Measurements from ENCODE around the gene CAVIN1.
"Not testable (repeated sequence)": the region's sequence is repeated elsewhere in the genome, so short reads cannot be mapped to it uniquely, and the experiment has no call there.

The CAVIN1 gene

DNA sequence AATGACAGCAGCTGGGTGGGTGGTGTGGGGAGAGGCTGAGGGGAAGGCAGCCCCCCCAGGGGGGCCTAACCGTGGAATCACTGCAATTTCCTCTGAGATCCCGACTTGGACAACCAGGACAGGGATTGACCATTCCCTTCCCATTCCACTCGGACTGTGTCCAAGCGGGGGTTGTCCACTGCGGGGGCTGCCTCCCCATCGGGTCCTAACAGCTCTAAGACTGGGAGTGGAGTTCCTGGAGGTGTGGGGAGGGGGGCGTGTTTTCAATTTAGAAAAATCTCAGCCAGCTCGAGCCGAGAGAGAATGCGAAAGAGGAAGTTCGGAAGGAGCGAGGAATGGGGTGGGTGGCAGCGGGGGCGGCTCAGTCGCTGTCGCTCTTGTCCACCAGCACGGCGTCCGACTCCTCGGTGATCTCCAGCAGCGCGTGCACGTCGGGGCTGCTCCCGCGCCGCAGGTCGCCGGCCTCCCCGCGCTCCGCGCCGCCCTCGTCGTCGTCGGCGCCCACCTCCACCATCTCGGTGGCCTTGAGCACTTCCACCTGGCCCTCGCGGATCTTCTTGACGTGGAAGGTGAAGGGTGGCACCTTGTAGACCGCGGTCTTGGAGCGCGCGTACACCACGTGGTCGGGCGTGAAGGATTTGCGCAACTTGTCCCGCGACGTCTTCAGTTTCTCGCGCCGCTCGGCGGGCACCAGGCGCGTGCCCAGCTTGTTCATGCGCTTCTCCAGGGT is 18.6 kb downstream of the CAVIN1 start:
- DNase-seq, result no peak
- H3K4me3 ChIP-seq (ENCODE audit: low read depth in 1 of 2, low read length in 2 of 2), result no peak overlapping the region
- no peak for ATAC-seq (ENCODE audit: insufficient read depth, low read depth)
- H4K20me1 ChIP-seq (ENCODE audit: insufficient read depth, low read length), result no peaks in the 10 kb centered on the region
- no peaks in the 10 kb centered on the region for H3K9me3 ChIP-seq (ENCODE audit: insufficient read depth, low read length, severe bottlenecking)
- H3K36me3 ChIP-seq (ENCODE audit: insufficient read depth, low read length), result no peaks in the 10 kb centered on the region
- no peak overlapping the region for H2AFZ ChIP-seq (ENCODE audit: low read depth, low read length)
- no peak for TF ChIP-seq EZH2 (IDR thresholded peaks at IDR 0.05; ENCODE audit: borderline replicate concordance, low read depth, low read length, severe bottlenecking)
- TF ChIP-seq, protein P1, sequence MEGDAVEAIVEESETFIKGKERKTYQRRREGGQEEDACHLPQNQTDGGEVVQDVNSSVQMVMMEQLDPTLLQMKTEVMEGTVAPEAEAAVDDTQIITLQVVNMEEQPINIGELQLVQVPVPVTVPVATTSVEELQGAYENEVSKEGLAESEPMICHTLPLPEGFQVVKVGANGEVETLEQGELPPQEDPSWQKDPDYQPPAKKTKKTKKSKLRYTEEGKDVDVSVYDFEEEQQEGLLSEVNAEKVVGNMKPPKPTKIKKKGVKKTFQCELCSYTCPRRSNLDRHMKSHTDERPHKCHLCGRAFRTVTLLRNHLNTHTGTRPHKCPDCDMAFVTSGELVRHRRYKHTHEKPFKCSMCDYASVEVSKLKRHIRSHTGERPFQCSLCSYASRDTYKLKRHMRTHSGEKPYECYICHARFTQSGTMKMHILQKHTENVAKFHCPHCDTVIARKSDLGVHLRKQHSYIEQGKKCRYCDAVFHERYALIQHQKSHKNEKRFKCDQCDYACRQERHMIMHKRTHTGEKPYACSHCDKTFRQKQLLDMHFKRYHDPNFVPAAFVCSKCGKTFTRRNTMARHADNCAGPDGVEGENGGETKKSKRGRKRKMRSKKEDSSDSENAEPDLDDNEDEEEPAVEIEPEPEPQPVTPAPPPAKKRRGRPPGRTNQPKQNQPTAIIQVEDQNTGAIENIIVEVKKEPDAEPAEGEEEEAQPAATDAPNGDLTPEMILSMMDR (IDR thresholded peaks at IDR 0.05; ENCODE audit: borderline replicate concordance, extremely low read depth, low read length, poor library complexity, severe bottlenecking), result no peak
- H3K4me2 ChIP-seq (ENCODE audit: insufficient read depth, low read length), result no peak overlapping the region
- no peaks in the 10 kb centered on the region for H3K79me2 ChIP-seq (ENCODE audit: insufficient read depth, low read length)
- H3K27me3 ChIP-seq (ENCODE audit: insufficient read depth, low read length, poor library complexity), result peaks cover 3% of the 10 kb centered on the region
- no peak overlapping the region for H3K27ac ChIP-seq (ENCODE audit: low read length)
- H3K9ac ChIP-seq (ENCODE audit: low read depth, low read length), result no peak overlapping the region
- no peaks in the 10 kb centered on the region for H3K4me1 ChIP-seq (ENCODE audit: insufficient read depth, low read length)

DNA sequence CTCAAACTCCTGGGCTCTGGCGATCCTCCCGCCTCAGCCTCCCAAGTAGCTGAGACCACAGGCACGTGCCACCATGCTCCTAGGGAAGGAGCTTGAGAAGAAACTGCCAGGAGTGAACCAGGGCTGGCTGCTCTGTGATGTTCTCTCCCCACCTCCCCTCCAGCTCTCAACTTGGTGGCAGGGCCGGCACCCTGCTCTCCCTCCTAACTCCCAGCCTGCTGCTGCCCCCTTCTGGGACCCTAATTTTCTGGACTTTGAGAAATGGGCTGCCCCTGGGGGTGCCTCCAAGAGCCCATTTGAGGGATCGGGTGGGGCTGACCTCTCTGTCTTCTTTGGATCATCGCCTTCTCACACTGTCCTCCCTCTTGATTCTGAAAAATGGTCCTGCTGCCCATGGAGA is 19.9 kb downstream of the CAVIN1 start:
- Histone ChIP-seq H3K4me3 (ENCODE audit: low read depth in 1 of 2, low read length in 2 of 2) (no peak overlapping the region), H3K9me3 (ENCODE audit: insufficient read depth, low read length, severe bottlenecking) (no peaks in the 10 kb centered on the region), H3K27ac (ENCODE audit: low read length) (no peak overlapping the region), H2AFZ (ENCODE audit: low read depth, low read length) (no peak overlapping the region), H3K79me2 (ENCODE audit: insufficient read depth, low read length) (no peaks in the 10 kb centered on the region), H3K27me3 (ENCODE audit: insufficient read depth, low read length, poor library complexity) (peaks cover 3% of the 10 kb centered on the region), H3K4me1 (ENCODE audit: insufficient read depth, low read length) (no peaks in the 10 kb centered on the region), H3K9ac (ENCODE audit: low read depth, low read length) (no peak overlapping the region), H3K36me3 (ENCODE audit: insufficient read depth, low read length) (no peaks in the 10 kb centered on the region), H3K4me2 (ENCODE audit: insufficient read depth, low read length) (no peak overlapping the region), H4K20me1 (ENCODE audit: insufficient read depth, low read length) (no peaks in the 10 kb centered on the region)
- TF ChIP-seq, protein P1 (IDR thresholded peaks at IDR 0.05; ENCODE audit: borderline replicate concordance, extremely low read depth, low read length, poor library complexity, severe bottlenecking), result peak; percentile 52
- no peak for TF ChIP-seq EZH2 (IDR thresholded peaks at IDR 0.05; ENCODE audit: borderline replicate concordance, low read depth, low read length, severe bottlenecking)
- ATAC-seq (ENCODE audit: insufficient read depth, low read depth), result no peak
- DNase-seq, result peak; percentile 32

DNA sequence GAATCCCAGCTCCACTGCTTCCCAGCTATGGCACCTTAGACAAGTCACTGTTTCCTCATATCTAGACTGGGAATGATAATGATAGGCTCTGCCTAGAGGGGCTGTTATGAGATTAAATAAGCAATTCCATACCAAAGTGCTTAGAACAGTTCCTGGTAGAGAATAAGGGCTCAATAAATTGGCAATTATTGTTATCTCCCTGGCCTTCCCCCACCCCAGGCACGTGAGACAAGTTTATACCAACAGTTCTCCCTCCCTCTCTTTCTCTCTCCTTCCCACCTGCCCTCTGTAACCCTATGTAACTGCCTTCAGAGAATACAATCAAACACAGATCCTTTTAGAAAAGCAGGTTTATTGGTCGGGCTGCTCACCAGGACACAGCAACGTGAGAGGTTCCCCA is 20.9 kb downstream of the CAVIN1 start:
- DNase-seq (no peak), ATAC-seq (ENCODE audit: insufficient read depth, low read depth) (no peak)
- no peak overlapping the region for H3K4me2 ChIP-seq (ENCODE audit: insufficient read depth, low read length)
- peaks cover 3% of the 10 kb centered on the region for H3K27me3 ChIP-seq (ENCODE audit: insufficient read depth, low read length, poor library complexity)
- H3K4me1 ChIP-seq (ENCODE audit: insufficient read depth, low read length), result no peaks in the 10 kb centered on the region
- no peak overlapping the region for H3K9ac ChIP-seq (ENCODE audit: low read depth, low read length)
- H4K20me1 ChIP-seq (ENCODE audit: insufficient read depth, low read length), result no peaks in the 10 kb centered on the region
- H2AFZ ChIP-seq (ENCODE audit: low read depth, low read length), result no peak overlapping the region
- H3K27ac ChIP-seq (ENCODE audit: low read length), result no peak overlapping the region
- no peaks in the 10 kb centered on the region for H3K36me3 ChIP-seq (ENCODE audit: insufficient read depth, low read length)
- no peaks in the 10 kb centered on the region for H3K79me2 ChIP-seq (ENCODE audit: insufficient read depth, low read length)
- H3K4me3 ChIP-seq (ENCODE audit: low read depth in 1 of 2, low read length in 2 of 2), result no peak overlapping the region
- H3K9me3 ChIP-seq (ENCODE audit: insufficient read depth, low read length, severe bottlenecking), result no peaks in the 10 kb centered on the region
- TF ChIP-seq EZH2 (IDR thresholded peaks at IDR 0.05; ENCODE audit: borderline replicate concordance, low read depth, low read length, severe bottlenecking), result no peak
- TF ChIP-seq, protein P1 (IDR thresholded peaks at IDR 0.05; ENCODE audit: borderline replicate concordance, extremely low read depth, low read length, poor library complexity, severe bottlenecking), result no peak

DNA sequence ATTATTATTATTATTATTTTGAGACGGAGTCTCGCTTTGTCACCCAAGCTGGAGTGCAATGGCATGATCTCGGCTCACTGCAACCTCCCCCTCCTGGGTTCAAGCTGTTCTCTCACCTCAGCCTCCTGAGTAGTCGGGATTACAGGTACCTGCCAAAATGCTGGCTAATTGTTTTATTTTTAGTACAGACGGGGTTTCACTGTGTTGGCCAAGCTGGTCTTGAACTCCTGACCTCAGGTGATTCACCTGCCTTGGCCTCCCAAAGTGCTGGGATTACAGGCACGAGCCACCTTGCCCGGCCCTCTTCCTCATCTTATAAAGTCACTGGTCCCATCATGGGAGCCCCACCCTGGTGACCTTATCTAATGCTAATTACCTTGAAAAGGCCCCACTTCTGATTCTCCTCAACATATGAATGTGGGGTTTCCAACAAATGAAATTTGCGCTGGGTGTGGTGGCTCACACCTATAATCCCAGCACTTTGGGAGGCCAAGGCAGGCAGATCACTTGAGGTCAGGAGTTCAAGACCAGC is 22.1 kb downstream of the CAVIN1 start:
- H3K9ac ChIP-seq (ENCODE audit: low read depth, low read length); H3K4me3 ChIP-seq (ENCODE audit: low read depth in 1 of 2, low read length in 2 of 2); H3K79me2 ChIP-seq (ENCODE audit: insufficient read depth, low read length); DNase-seq; H3K9me3 ChIP-seq (ENCODE audit: insufficient read depth, low read length, severe bottlenecking); H3K36me3 ChIP-seq (ENCODE audit: insufficient read depth, low read length); H3K4me1 ChIP-seq (ENCODE audit: insufficient read depth, low read length); H3K4me2 ChIP-seq (ENCODE audit: insufficient read depth, low read length); H4K20me1 ChIP-seq (ENCODE audit: insufficient read depth, low read length); H3K27me3 ChIP-seq (ENCODE audit: insufficient read depth, low read length, poor library complexity); H3K27ac ChIP-seq (ENCODE audit: low read length); ATAC-seq (ENCODE audit: insufficient read depth, low read depth); H2AFZ ChIP-seq (ENCODE audit: low read depth, low read length): not testable (repeated sequence)

All from DND-41 (cell line).